HCT116 (cell line): Measurements from ENCODE around the gene HMGXB3.

Experiments
- CEBPB ChIP-seq: IDR thresholded peaks from 2 replicates; pipeline ENCODE4 v1.6.1; 2012; ENCODE audit warnings: low read depth
- CTCF ChIP-seq, 3 experiments: fragments of 200-600 bp in 1 of 3; sonication (generic) in 1 of 3; IDR thresholded peaks in 2 of 3; conservative IDR thresholded peaks in 1 of 3; 2 replicates each; pipeline ENCODE4 v1.5.1; 2012 to 2017; ENCODE audit warnings: low read depth in 2 of 3, low read length in 2 of 3, antibody characterized with exemption in 1 of 3, borderline replicate concordance in 1 of 3, control low read depth in 1 of 3, mild to moderate bottlenecking in 1 of 3, mixed read lengths in 1 of 3, mixed run types in 1 of 3, moderate library complexity in 1 of 3; ENCODE audit not compliant: insufficient read depth in 1 of 3
- EGR1 ChIP-seq: IDR thresholded peaks from 2 replicates; pipeline ENCODE4 v1.6.1; 2012; ENCODE audit warnings: low read depth
- EZH2 ChIP-seq: fragments of 200-600 bp; sonication (generic); IDR thresholded peaks from 2 replicates; pipeline ENCODE4 v1.6.1; 2017; ENCODE audit warnings: antibody characterized with exemption, mixed run types
- EZH2phosphoT487 ChIP-seq: fragments of 200-600 bp; IDR thresholded peaks from 2 replicates; pipeline ENCODE4 v1.6.1; 2018; ENCODE audit warnings: antibody characterized with exemption, borderline replicate concordance
- JUND ChIP-seq: IDR thresholded peaks from 2 replicates; pipeline ENCODE4 v1.6.1; 2012
- POLR2AphosphoS5 ChIP-seq: IDR thresholded peaks from 2 replicates; pipeline ENCODE4 v1.6.1; 2011; ENCODE audit warnings: mild to moderate bottlenecking, low read depth, low read length, moderate library complexity
- RAD21 ChIP-seq: IDR thresholded peaks from 2 replicates; pipeline ENCODE4 v1.6.1; 2012; ENCODE audit warnings: low read depth, mild to moderate bottlenecking
- SP1 ChIP-seq: IDR thresholded peaks from 2 replicates; pipeline ENCODE4 v1.6.1; 2012; ENCODE audit warnings: low read depth
- SRF ChIP-seq: IDR thresholded peaks from 2 replicates; pipeline ENCODE4 v1.6.1; 2012; ENCODE audit warnings: low read depth
- TF ChIP-seq, protein P1 (sequence below): IDR thresholded peaks from 2 replicates; pipeline ENCODE4 v1.6.1; 2012; ENCODE audit warnings: low read depth

GRCh38 chr5:149999866-150000255 lies 678 bp upstream of the HMGXB3 start:
- TF ChIP-seq EZH2 (no peak), CTCF (IDR thresholded peaks at IDR 0.05 in 2 of 3, conservative IDR thresholded peaks at IDR 0.05 in 1 of 3; ENCODE audit: borderline replicate concordance in 1 of 3, insufficient read depth in 1 of 3, low read depth in 2 of 3, low read length in 2 of 3) (no peak), EZH2phosphoT487 (no peak), SP1 (no peak), CEBPB (no peak), RAD21 (no peak), JUND (no peak), POLR2AphosphoS5 (no peak), EGR1 (no peak), SRF (no peak)
- TF ChIP-seq, protein P1, sequence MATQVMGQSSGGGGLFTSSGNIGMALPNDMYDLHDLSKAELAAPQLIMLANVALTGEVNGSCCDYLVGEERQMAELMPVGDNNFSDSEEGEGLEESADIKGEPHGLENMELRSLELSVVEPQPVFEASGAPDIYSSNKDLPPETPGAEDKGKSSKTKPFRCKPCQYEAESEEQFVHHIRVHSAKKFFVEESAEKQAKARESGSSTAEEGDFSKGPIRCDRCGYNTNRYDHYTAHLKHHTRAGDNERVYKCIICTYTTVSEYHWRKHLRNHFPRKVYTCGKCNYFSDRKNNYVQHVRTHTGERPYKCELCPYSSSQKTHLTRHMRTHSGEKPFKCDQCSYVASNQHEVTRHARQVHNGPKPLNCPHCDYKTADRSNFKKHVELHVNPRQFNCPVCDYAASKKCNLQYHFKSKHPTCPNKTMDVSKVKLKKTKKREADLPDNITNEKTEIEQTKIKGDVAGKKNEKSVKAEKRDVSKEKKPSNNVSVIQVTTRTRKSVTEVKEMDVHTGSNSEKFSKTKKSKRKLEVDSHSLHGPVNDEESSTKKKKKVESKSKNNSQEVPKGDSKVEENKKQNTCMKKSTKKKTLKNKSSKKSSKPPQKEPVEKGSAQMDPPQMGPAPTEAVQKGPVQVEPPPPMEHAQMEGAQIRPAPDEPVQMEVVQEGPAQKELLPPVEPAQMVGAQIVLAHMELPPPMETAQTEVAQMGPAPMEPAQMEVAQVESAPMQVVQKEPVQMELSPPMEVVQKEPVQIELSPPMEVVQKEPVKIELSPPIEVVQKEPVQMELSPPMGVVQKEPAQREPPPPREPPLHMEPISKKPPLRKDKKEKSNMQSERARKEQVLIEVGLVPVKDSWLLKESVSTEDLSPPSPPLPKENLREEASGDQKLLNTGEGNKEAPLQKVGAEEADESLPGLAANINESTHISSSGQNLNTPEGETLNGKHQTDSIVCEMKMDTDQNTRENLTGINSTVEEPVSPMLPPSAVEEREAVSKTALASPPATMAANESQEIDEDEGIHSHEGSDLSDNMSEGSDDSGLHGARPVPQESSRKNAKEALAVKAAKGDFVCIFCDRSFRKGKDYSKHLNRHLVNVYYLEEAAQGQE, result no peak
